Sigmoid colon (tissue), 7 donors: Measurements from ENCODE around the gene LMNTD2. TPM values are rescaled to one million over a fixed set of nuclear protein-coding genes. Genes with fewer than 3 reads are reported as not detected.

ENCODE experiments used
- DNase-seq: peaks from one replicate; pipeline ENCODE4 v3.0.0-alpha.2; 2019
- H3K27ac ChIP-seq, 4 donors: fragments of 200-600 bp; sonication (generic); one replicate each; pipeline ENCODE4 v1.5.1; 2016 to 2019; ENCODE audit warnings: mild to moderate bottlenecking in 1 of 4
- H3K27me3 ChIP-seq, 3 donors: fragments of 200-600 bp; sonication (generic); one replicate each; pipeline ENCODE4 v1.5.1; 2019; ENCODE audit warnings: mild to moderate bottlenecking in 1 of 3
- H3K36me3 ChIP-seq, 4 donors: fragments of 200-600 bp; sonication (generic); one replicate each; pipeline ENCODE4 v1.5.1; 2016 to 2019
- H3K4me1 ChIP-seq, 4 donors: fragments of 200-600 bp; sonication (generic); one replicate each; pipeline ENCODE4 v1.5.1; 2017 to 2019
- H3K4me3 ChIP-seq, 4 donors: fragments of 200-600 bp; sonication (generic); one replicate each; pipeline ENCODE4 v1.5.1; 2017 to 2019; ENCODE audit warnings: mild to moderate bottlenecking in 2 of 4, moderate library complexity in 1 of 4
- H3K9me3 ChIP-seq, 4 donors: fragments of 200-600 bp in 3 of 4; sonication (generic) in 3 of 4; one replicate each; pipeline versions ENCODE4 v1.5.1 to v1.6.1; 2013 to 2019
- EP300 ChIP-seq, 4 donors: sonication (generic); formaldehyde crosslinking; IDR thresholded peaks; one replicate each; pipeline ENCODE4 v1.6.1; 2017; ENCODE audit warnings: antibody characterized with exemption in 4 of 4
- POLR2A ChIP-seq, 2 donors: fragments of 450-650 bp; IDR thresholded peaks; one replicate each; pipeline ENCODE4 v1.6.1; 2016; ENCODE audit warnings: antibody characterized with exemption in 2 of 2, mild to moderate bottlenecking in 2 of 2, moderate library complexity in 2 of 2
- POLR2AphosphoS5 ChIP-seq, 4 donors: sonication (generic); formaldehyde crosslinking; IDR thresholded peaks; one replicate each; pipeline ENCODE4 v1.6.1; 2017; ENCODE audit warnings: antibody characterized with exemption in 4 of 4
- WGBS, 2 donors: extraction: QIAGEN DNeasy Blood & Tissue Kit; methylation state at CpG; one replicate each; pipeline ENCODE4 v1.1.7; 2013; 5-methylcytosine and 5-hydroxymethylcytosine counted together
- intact Hi-C: fragments of 100-400 bp; cut with DNase I; formaldehyde crosslinking; loops from one replicate; pipeline ENCODE4 v1.15.1; 2023
- polyA plus RNA-seq, 3 donors: library from polyadenylated mRNA; stranded (reverse); fragments of 200-250 nt; gene quantifications; one replicate each; pipeline ENCODE4 v1.2.3, GENCODE V29; 2013
- total RNA-seq, 4 donors: library from RNA; depleted of rRNA; stranded (reverse); fragments of >200 nt; gene quantifications; one replicate each; pipeline ENCODE4 v1.1.0, GENCODE V29; 2016
- TF ChIP-seq, protein P1 (sequence below), 4 experiments: fragments of 450-650 bp in 3 of 4; fragments of 200-600 bp in 1 of 4; IDR thresholded peaks; one replicate each; pipeline ENCODE4 v1.5.1; 2016 to 2019; ENCODE audit warnings: antibody characterized with exemption in 4 of 4, mild to moderate bottlenecking in 3 of 4, moderate library complexity in 2 of 4
- donor health status: healthy with polysubstance abuse.
- donor health status: Bipolar disorder and iron deficiency.
- donor health status: healthy.

LMNTD2 gene
- total and polyA plus RNA-seq, 7 donors: 0.66 to 6.3 (median 1.3) TPM; not detected in 1

- Histone ChIP-seq H3K36me3 (peaks cover 0 to 13% (median 0%) of the 10 kb centered on the region in 4 donors), H3K27ac (no peak overlapping the region), H3K4me3 (no peak overlapping the region), H3K27me3 (no peaks in the 10 kb centered on the region), H3K4me1 (peaks cover 0 to 9% (median 4%) of the 10 kb centered on the region in 4 donors), H3K9me3 (no peaks in the 10 kb centered on the region)
- intact Hi-C loops: no loop called here
- TF ChIP-seq POLR2AphosphoS5 (IDR thresholded peaks at IDR 0.05): no peak
- no peak for TF ChIP-seq EP300 (IDR thresholded peaks at IDR 0.05)
- no peak for TF ChIP-seq POLR2A (IDR thresholded peaks at IDR 0.05)
- TF ChIP-seq, protein P1, sequence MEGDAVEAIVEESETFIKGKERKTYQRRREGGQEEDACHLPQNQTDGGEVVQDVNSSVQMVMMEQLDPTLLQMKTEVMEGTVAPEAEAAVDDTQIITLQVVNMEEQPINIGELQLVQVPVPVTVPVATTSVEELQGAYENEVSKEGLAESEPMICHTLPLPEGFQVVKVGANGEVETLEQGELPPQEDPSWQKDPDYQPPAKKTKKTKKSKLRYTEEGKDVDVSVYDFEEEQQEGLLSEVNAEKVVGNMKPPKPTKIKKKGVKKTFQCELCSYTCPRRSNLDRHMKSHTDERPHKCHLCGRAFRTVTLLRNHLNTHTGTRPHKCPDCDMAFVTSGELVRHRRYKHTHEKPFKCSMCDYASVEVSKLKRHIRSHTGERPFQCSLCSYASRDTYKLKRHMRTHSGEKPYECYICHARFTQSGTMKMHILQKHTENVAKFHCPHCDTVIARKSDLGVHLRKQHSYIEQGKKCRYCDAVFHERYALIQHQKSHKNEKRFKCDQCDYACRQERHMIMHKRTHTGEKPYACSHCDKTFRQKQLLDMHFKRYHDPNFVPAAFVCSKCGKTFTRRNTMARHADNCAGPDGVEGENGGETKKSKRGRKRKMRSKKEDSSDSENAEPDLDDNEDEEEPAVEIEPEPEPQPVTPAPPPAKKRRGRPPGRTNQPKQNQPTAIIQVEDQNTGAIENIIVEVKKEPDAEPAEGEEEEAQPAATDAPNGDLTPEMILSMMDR (IDR thresholded peaks at IDR 0.05): no peak
- WGBS, 2 donors: 96 to 98% methylated on average over 4 of the region's 4 CpGs
- DNase-seq: no peak
Measured at GRCh38 chr11:516400-516799, 44.1 kb downstream of the LMNTD2 start.

DNA sequence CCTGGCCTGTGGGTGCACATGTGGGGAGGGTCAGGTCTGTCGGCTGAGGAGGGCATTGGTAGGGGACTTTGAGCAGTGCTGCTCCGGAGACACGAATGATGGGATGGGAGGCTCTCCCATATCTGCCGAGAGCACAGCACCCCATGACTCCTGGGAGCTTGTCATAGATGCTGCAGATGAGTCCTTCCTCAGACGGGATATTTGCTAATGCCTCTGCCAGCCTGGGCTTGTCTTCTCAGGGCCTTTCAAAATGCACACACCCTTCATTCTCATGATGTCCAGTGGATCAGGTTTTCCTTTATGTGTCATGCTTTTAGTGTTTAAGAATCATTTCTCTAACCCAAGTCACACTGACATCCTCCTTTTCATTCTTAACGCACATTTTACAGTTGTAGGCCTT, 45.4 kb downstream of the LMNTD2 start:
- TF ChIP-seq EP300 (IDR thresholded peaks at IDR 0.05) (no peak), POLR2A (IDR thresholded peaks at IDR 0.05) (no peak), POLR2AphosphoS5 (IDR thresholded peaks at IDR 0.05) (no peak)
- TF ChIP-seq, protein P1 (IDR thresholded peaks at IDR 0.05): no peak
- peaks cover 0 to 24% (median 0%) of the 10 kb centered on the region in 4 donors for H3K36me3 ChIP-seq
- DNase-seq: no peak

DNA sequence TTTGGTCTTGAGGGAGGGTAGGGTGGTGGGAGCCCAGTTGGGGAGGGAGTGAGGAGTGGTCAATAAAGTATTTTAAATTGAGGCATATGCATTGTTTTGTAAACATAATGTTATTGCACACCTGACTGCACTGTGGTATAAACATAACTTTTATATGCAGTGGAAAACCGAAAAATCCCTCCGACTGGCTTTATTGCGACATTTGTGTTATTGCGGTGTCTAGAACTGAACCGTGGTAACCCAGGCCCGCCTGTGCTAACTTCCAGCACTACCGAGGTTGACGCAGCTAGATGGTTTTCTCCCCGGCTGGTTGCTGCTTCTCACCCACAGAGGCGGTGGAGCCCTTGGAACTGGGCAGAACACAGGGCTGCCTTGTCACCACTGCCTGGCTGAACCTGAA, 45.9 kb downstream of the LMNTD2 start:
- no peak overlapping the region for H3K27ac ChIP-seq

More for the DNA sequence above, 45.4 kb downstream of the LMNTD2 start:
- WGBS, 2 donors: 94 to 96% methylated on average over 6 of the region's 6 CpGs
- Histone ChIP-seq H3K4me3 (no peak overlapping the region), H3K27ac (no peak overlapping the region), H3K4me1 (peaks cover 0 to 9% (median 4%) of the 10 kb centered on the region in 4 donors), H3K9me3 (no peaks in the 10 kb centered on the region), H3K27me3 (no peaks in the 10 kb centered on the region)
- intact Hi-C loops: no loop called here

DNA sequence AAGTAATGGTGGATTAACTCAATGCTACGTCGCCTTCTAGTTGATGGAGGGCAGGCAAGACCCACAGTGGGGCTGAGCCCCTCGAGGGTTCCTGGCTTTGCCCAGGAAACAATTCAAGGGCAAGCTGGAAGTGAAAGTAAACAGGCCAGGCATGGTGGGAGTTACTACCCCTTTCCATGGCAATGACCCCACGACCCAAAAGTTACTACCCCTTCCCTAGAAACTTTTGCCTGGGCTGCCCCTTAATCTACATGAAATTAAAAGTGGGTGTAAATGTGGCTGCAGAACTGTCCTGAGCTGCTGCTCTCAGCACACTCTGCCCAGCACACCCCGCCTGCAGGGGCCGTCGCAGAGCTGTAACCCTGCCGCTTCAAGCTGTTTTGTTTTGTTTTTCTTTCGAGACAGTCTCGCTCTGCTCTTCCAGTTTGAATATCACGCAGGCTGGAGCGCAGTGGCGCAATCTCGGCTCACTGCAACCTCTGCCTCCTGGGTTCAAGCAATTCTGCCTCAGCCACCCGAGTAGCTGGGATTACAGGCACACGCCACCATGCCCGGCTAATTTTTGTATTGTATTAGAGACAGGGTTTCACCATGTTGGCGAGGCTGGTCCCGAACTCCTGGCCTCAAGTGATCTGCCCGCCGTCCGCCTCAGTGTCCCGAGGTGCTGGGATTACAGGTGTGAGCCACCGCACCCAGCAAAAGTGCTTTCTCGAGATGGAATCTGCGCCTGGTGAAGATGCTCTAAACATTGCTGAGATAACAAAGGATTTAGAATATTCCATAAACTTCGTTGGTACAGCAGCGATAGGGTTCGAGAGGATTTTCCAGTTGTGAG, 47.6 kb downstream of the LMNTD2 start:
- Histone ChIP-seq H3K9me3 (no peaks in the 10 kb centered on the region), H3K36me3 (peaks cover 0 to 34% (median 0%) of the 10 kb centered on the region in 4 donors), H3K27ac (no peak overlapping the region), H3K27me3 (no peaks in the 10 kb centered on the region), H3K4me3 (no peak overlapping the region), H3K4me1 (peaks cover 0 to 4% (median 3%) of the 10 kb centered on the region in 4 donors)
- TF ChIP-seq POLR2AphosphoS5 (IDR thresholded peaks at IDR 0.05): no peak
- TF ChIP-seq, protein P1 (IDR thresholded peaks at IDR 0.05): no peak
- no peak for TF ChIP-seq POLR2A (IDR thresholded peaks at IDR 0.05)
- no peak for TF ChIP-seq EP300 (IDR thresholded peaks at IDR 0.05)
- WGBS, 2 donors: 92 to 94% methylated on average over 29 of the region's 29 CpGs
- DNase-seq: no peak
- intact Hi-C loops: no loop called here

More for the DNA sequence above, 45.9 kb downstream of the LMNTD2 start:
- WGBS, 2 donors: 94% methylated on average over 10 of the region's 10 CpGs
- Histone ChIP-seq H3K36me3 (peaks cover 0 to 29% (median 0%) of the 10 kb centered on the region in 4 donors), H3K9me3 (no peaks in the 10 kb centered on the region), H3K4me3 (no peak overlapping the region), H3K27me3 (no peaks in the 10 kb centered on the region), H3K4me1 (peaks cover 0 to 9% (median 4%) of the 10 kb centered on the region in 4 donors)
- DNase-seq: no peak
- no peak for TF ChIP-seq POLR2A (IDR thresholded peaks at IDR 0.05)
- TF ChIP-seq, protein P1 (IDR thresholded peaks at IDR 0.05): no peak
- TF ChIP-seq POLR2AphosphoS5 (IDR thresholded peaks at IDR 0.05): no peak
- TF ChIP-seq EP300 (IDR thresholded peaks at IDR 0.05): no peak
- intact Hi-C loops: no loop called here
